GM12874 (cell line): Measurements from ENCODE around the gene CUX1.

Experiments used
- TF ChIP-seq, protein P1 (sequence below): IDR thresholded peaks from 2 replicates; pipeline ENCODE4 v1.5.1; 2011; ENCODE audit warnings: low read depth, mild to moderate bottlenecking, control low read depth, low read length, moderate library complexity; ENCODE audit not compliant: insufficient read depth

CUX1 gene

DNA sequence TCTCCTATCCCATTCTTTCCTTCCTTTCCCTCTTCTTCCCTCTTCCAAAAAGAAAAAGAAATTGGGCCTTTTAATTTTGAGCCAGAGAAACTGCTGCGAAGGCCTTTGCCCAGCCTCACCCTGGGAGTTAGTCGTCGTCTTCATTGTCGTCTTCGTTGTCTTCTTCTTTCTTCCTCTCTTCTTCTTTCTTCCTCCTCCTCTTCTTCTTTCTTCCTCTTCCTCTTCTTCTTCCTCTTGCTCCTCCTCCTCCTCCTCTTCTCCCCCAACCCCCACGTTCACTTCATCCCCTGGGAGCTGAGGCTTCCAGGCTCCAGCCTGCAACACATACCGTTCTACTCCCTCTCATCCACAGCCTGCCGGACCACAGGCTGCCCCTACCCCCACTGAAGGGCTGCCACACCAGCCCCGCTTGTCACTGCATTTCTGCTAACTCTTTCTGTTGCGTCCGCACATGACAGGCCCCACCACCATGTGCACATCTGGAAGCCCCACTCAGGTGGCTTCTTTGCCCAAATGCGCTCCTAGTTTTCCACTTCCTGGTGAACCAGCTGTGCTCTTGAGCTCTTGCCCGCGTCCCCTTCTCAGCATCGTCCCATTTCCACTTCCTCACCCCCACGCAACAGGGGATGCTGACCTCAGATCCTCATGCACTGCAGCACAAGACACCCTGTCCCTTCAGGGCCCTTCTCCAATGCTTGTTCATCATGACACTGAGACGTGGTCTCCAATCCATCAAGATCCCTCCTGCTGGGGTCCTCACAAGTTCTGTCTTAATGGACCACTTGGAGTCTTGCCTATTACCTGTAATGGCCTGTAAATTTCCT is 374.3 kb downstream of the CUX1 start:
- TF ChIP-seq, protein P1, sequence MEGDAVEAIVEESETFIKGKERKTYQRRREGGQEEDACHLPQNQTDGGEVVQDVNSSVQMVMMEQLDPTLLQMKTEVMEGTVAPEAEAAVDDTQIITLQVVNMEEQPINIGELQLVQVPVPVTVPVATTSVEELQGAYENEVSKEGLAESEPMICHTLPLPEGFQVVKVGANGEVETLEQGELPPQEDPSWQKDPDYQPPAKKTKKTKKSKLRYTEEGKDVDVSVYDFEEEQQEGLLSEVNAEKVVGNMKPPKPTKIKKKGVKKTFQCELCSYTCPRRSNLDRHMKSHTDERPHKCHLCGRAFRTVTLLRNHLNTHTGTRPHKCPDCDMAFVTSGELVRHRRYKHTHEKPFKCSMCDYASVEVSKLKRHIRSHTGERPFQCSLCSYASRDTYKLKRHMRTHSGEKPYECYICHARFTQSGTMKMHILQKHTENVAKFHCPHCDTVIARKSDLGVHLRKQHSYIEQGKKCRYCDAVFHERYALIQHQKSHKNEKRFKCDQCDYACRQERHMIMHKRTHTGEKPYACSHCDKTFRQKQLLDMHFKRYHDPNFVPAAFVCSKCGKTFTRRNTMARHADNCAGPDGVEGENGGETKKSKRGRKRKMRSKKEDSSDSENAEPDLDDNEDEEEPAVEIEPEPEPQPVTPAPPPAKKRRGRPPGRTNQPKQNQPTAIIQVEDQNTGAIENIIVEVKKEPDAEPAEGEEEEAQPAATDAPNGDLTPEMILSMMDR: no peak

DNA sequence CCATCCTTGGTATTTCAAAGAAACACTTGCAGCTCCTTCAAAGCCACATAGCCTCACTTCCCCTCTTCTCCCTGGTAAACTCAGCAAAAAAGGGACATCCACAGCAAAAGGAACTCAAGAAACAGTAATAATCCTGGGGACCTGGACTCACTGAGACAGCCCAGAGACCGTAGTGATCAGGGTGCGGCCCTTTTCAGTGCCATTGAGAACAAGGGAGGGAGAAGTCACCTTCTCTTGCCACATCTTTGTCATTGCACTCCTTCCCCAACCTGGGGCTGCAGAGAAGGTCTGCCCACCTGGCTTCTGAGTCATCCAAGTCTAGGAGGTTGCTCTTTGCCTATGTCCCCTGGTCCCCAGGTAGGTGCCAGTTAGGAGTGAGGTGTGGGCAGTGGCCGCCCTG is 375.4 kb downstream of the CUX1 start:
- TF ChIP-seq, protein P1: no peak

DNA sequence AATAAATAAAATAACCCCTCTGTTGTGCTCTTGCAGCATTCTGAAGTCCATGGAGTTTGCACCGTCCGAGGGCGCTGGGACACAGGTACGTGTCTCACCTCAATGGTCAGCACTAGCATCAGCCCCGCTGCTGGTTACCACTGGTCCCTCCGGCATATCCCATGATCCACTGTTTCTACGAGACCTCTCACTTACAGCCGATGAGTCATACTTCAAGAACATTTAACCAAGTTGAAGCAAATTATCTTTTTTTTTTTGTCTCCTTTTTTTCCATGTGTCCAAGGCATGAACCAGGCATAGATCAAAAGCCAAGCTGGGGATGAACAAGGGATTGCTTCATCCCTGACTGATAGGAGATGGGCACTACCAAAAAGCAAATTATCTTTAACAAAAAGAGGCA is 376.4 kb downstream of the CUX1 start:
- TF ChIP-seq, protein P1: no peak

DNA sequence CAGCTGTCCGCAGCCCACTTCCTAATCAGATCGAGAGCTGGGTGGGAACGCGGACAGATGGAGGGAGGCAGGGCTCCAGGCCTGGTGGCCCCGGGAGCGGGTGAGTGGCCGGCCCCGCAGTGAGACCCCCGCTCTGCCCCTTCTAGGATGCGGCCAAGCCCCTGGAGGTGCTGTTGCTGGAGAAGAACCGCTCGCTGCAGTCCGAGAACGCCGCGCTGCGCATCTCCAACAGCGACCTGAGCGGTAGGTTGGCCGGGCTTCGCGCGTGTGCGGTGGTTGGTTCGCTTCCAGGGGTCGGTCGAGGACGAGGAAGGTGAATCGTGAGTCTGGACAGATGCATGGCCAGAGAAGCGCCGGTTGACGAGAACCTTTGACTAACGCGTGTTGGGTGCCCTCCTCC is 377.9 kb downstream of the CUX1 start:
- TF ChIP-seq, protein P1: no peak

DNA sequence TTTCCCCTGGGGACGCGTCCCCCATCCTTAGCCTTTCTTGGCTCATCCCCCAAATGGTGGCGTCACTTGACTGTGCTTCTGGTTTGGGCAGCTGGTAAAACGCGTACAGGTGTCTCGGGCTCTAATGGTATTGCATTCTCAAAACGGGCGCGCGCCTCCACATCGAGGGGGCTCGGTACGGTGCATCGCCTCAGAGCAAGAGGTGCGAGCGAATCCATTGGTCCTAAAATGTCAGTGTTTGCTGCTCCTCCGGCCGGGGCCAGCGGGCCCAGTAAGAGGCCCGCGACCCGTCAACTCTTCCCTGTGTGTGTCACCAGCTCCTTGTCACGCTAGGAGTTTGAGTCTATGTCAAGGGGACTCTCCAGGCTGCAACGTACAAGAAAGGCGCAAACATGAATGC is 378.6 kb downstream of the CUX1 start:
- TF ChIP-seq, protein P1: no peak

DNA sequence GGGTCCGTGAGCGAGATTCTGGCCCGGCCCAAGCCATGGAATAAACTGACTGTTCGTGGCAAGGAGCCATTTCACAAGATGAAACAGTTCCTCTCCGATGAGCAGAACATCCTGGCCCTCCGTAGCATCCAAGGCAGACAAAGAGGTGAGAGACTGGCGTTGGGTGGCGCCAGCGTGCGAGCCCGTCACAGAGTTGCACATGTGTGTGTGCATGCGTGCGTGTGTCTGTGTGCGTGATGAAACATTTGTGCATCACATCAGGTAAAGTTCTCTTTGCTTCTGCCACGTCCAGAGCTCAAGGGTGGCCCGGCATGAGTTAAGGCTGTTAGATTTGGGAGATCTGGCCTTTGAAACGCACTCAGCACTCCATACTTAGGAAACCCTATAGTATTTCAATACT is 379.7 kb downstream of the CUX1 start:
- TF ChIP-seq, protein P1: no peak

DNA sequence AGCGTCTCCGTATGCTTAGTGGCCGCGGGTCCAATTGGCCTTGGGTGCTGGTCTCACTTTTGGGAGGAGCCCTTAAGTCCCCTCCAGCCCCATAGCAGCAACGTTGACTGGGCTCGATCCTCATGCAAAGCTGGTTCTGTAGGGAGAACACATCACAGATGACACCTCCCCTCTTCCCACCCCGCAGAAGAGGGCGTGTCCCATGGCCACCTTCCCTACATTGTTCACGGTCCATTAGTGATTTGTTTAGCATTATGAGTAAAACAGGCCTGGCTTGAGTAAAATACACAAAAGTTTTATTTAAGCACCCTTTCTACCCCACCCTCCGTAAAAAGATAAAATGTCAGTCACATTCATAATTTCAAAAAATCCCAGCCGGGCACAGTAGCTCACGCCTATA is 380.2 kb downstream of the CUX1 start:
- TF ChIP-seq, protein P1: no peak
